Measurements from ENCODE around the gene ATRIP. TPM values are rescaled to one million over a fixed set of nuclear protein-coding genes. Genes with fewer than 3 reads are reported as not detected.

The ATRIP gene
- polyA plus RNA-seq, 2 of the 4 experiments (the other 2 are of a cell fraction) = 6.1 to 9.4 TPM

- ATAC-seq (peak; percentile 6 to 30; a peak in 3 of 6 replicates), FAIRE-seq (no peak)
- CTCF ChIA-PET = interaction anchor here (1.1 to 3.6 kb wide), 9 partner anchors 10 to 251 kb away, joined by 3 to 32 read pairs (median 4); no protein-coding TSS in a partner anchor
These were observed 503 bp upstream of the ATRIP start for GRCh38 chr3:48446043-48446424.

GRCh38 chr3:48451270-48451669 lies 4.7 kb downstream of the ATRIP start:
- FAIRE-seq (no peak), DNase-seq (ENCODE audit: low read depth in 1 of 2, low spot score in 1 of 2) (no peak), ATAC-seq (no peak)
- ChIA-PET POLR2A (no interaction called here), CTCF (interaction anchor here (5.0 kb wide), 1 partner anchor 15 kb away, joined by 33 read pairs; no protein-coding TSS in a partner anchor)
- TF ChIP-seq EP300 (IDR thresholded peaks at IDR 0.05) (no peak), MYC (IDR thresholded peaks at IDR 0.05; ENCODE audit: borderline replicate concordance, low read length) (no peak), GATA3 (IDR thresholded peaks at IDR 0.05; ENCODE audit: borderline replicate concordance) (no peak), BHLHE40 (IDR thresholded peaks at IDR 0.05; ENCODE audit: low read depth, low read length) (no peak), CHD4 (IDR thresholded peaks at IDR 0.05; ENCODE audit: borderline replicate concordance) (no peak)
- H3K4me1 ChIP-seq = peaks cover 9% of the 10 kb centered on the region; the same call in 1 of the 3 replicates
- 100% methylated on average over 1 of the region's 1 CpG for WGBS (ENCODE audit: missing lambda C conversion rate)
- H3K9me3 ChIP-seq = no peaks in the 10 kb centered on the region
- no peak overlapping the region for H3K27ac ChIP-seq
- H3K4me3 ChIP-seq = no peak overlapping the region
- H3K4me2 ChIP-seq = no peak overlapping the region

More at GRCh38 chr3:48446043-48446424, 503 bp upstream of the ATRIP start:
- DNase-seq (ENCODE audit: low read depth in 1 of 2, low spot score in 1 of 2) = no peak
- WGBS (ENCODE audit: missing lambda C conversion rate) = 15% methylated on average over 6 of the region's 6 CpGs
- no peaks in the 10 kb centered on the region for H3K9me3 ChIP-seq
- peak overlapping the region; percentile 67 for H3K4me3 ChIP-seq
- TF ChIP-seq POLR2A (IDR thresholded peaks at IDR 0.05; ENCODE audit: low read length) = no peak
- no peak for TF ChIP-seq MAZ (IDR thresholded peaks at IDR 0.05; ENCODE audit: borderline replicate concordance, low read depth, low read length)
- no peak for TF ChIP-seq NR3C1 (IDR thresholded peaks at IDR 0.05)
- TF ChIP-seq E2F6 (IDR thresholded peaks at IDR 0.05; ENCODE audit: borderline replicate concordance, low read depth) = no peak
- no peak for TF ChIP-seq EHMT2 (IDR thresholded peaks at IDR 0.05; ENCODE audit: low read depth)
- TF ChIP-seq ZNF302 (CRISPR knock-in tag; IDR thresholded peaks at IDR 0.05) = no peak
- TF ChIP-seq GATA3 (IDR thresholded peaks at IDR 0.05; ENCODE audit: borderline replicate concordance) = no peak
- no peak for TF ChIP-seq RAD21 (conservative IDR thresholded peaks at IDR 0.05 in 1 of 2, IDR thresholded peaks at IDR 0.05 in 1 of 2)
- no peak for TF ChIP-seq USF2 (IDR thresholded peaks at IDR 0.05)
- no peak for TF ChIP-seq KDM1A (IDR thresholded peaks at IDR 0.05; ENCODE audit: low read depth)
- TF ChIP-seq HES2 (IDR thresholded peaks at IDR 0.05) = no peak
- POLR2A ChIA-PET = interaction anchor here (0.9 to 1.8 kb wide), 8 partner anchors 10 to 108 kb away, joined by 3 to 8 read pairs (median 3); no protein-coding TSS in a partner anchor
- peak overlapping the region; percentile 86 to 97 for H3K27ac ChIP-seq
- H3K4me1 ChIP-seq = peaks cover 24% of the 10 kb centered on the region
- H3K4me2 ChIP-seq = peak overlapping the region; percentile 88

GRCh38 chr3:48456456-48456855 lies 9.9 kb downstream of the ATRIP start:
- no peaks in the 10 kb centered on the region for H3K9me3 ChIP-seq
- POLR2A ChIA-PET = interaction anchor here (1.3 kb wide), 1 partner anchor 10 kb away, joined by 3 read pairs; the partner anchor contains the start of gene ATRIP
- WGBS (ENCODE audit: missing lambda C conversion rate) = 91% methylated on average over 1 of the region's 1 CpG
- FAIRE-seq (no peak), ATAC-seq (no peak), DNase-seq (ENCODE audit: low read depth in 1 of 2, low spot score in 1 of 2) (no peak)
- no peak overlapping the region for H3K4me2 ChIP-seq
- CTCF ChIA-PET = interaction anchor here (1.4 to 4.1 kb wide), 2 partner anchors 16 to 20 kb away, joined by 4 to 18 read pairs; no protein-coding TSS in a partner anchor
- H3K27ac ChIP-seq = no peak overlapping the region
- TF ChIP-seq POLR2A (IDR thresholded peaks at IDR 0.05; ENCODE audit: low read length) (no peak), ZC3H11A (IDR thresholded peaks at IDR 0.05) (no peak), GATA3 (IDR thresholded peaks at IDR 0.05; ENCODE audit: borderline replicate concordance) (no peak), RFX5 (IDR thresholded peaks at IDR 0.05) (no peak), KDM5A (IDR thresholded peaks at IDR 0.05) (no peak), ELK1 (IDR thresholded peaks at IDR 0.05; ENCODE audit: low read depth, low read length) (no peak), CTCF (IDR thresholded peaks at IDR 0.05) (no peak), ATOH8 (CRISPR knock-in tag; IDR thresholded peaks at IDR 0.05; ENCODE audit: low read depth) (no peak)
- no peak overlapping the region for H3K4me3 ChIP-seq
- no peaks in the 10 kb centered on the region for H3K4me1 ChIP-seq

All from A549 (cell line).